ENCODE data around the gene PLN.

- TF ChIP-seq CTCF (IDR thresholded peaks at IDR 0.05) (no peak), EP300 (IDR thresholded peaks at IDR 0.05) (no peak)
Observed at GRCh38 chr6:118589649-118590365, 41.7 kb downstream of the PLN start.

All from tibial nerve (tissue), 4 donors.